8988T (cell line): ENCODE measurements around the gene LTBR.
A peak's percentile ranks its signal among the peaks of the same experiment; 100 is the strongest.
"Not testable (repeated sequence)": the region's sequence is repeated elsewhere in the genome, so short reads cannot be mapped to it uniquely, and the experiment has no call there.

Source experiments
- DNase-seq: peaks from one replicate; pipeline ENCODE4 v3.0.0; 2011

LTBR gene

DNA sequence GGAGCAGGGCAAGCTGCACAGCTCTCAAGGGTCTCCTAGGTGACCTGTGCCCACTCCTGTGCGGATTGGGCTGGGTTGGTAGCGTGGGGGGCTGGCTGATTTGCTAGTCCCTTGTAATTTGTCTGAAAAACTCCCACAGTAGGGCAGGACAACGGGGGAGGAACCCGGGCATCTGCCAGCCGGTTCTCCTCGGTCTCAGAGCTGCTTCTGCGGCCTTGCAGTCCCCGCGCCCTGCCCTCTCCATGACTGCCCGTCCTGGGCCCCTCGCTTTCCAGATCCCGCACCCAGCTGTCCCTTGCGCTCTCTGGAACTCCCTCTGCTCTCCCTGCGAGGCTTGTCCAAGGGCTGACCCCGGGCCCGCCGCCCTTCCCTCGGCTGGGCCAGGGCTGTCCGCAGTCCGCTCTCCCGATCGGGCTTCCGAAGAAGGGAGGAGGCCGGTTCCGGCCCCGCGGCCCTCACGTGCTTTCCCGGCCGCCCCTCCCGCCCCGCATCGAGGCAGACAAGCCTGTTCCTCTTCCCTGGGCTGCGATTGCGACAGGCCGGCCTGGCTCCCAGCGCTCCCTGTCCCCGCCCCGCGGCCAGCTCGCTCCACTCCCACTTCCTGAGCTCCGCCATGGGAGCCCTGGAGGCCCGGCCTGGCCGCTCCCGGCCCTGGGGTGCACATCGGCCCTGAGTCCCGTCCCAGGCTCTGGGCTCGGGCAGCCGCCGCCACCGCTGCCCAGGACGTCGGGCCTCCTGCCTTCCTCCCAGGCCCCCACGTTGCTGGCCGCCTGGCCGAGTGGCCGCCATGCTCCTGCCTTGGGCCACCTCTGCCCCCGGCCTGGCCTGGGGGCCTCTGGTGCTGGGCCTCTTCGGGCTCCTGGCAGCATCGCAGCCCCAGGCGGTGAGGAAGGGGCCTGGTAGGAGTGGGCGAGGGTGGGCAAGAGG, at the start of gene LTBR:
LTBR (plus strand) TSS at position 591 of the 927 bp plus-strand sequence; CDS start at position 788, 197 bp downstream.
- peak; percentile 77 for DNase-seq

DNA sequence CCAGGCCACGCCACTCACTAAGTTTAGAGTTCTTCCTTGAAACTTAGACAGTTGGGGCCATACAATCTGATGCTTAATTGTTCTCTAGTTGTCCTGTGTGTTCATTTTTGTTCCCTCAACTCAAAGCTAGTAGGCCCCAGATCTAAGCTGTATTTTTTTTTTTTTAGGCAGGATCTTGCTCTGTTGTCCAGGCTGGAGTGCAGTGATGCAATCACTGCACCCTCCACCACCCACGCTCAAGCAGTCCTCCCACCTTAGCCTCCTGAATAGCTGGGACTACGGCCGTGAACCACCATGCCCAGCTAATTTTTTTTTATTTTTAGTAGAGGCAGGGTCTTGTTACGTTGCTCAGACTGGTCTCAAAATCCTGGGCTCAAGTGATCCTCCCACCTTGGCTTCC, 49.6 kb upstream of the LTBR start:
- no peak for DNase-seq

DNA sequence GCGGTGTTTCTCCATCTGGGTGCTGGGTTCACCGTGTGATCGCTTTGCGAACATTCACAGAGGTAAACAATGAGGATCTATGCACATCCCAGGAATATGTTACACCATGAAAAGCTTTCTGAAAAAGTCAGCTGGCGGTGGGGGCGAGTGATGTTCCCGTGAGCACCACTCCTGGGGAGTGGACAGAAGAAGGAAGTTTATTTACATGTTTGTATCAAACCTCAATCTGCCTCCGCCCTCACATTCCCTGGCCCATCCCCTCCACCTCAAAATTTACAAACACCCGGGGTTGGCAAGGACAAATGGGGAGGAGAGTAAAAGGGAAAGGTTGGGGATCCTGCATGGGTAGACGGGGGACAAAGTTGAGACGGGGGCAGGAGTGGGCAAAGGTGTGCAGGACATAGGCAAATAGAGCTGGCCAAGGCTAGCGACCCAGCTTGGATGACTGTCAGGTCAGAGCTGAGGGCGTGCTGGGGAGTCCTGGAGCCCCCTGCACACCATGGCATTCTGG, 49.0 kb upstream of the LTBR start:
- DNase-seq = no peak

DNA sequence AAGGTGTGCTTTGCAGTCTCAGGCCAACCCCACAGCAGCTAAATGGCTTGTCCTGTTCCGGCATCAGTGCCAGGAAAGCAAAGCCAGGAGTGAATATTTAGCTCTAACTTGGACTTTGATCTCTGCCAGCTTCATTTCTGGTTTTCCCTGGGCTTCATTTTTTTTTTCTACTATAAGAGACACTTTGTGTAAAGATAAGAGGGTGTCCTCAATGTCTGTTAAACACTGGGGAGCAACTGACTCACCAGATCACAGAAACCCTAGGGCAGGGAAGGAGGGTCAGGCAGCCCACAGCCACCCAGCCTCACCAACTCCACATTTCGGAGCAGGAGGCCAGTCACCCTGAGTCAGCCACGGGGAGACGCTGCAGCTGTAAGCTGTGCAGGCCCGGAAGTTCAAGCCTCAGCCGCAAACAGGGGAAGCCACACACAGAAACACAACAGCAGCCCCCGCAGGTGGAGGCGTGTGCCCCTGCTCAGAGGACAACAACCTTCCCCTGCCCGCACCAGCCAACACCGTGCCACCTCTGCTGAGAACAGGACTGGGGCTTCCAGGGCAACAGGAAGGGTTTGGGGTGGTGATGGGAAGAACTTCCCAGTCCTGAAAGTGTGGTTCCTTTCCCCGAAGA, 48.4 kb upstream of the LTBR start:
- DNase-seq = no peak

DNA sequence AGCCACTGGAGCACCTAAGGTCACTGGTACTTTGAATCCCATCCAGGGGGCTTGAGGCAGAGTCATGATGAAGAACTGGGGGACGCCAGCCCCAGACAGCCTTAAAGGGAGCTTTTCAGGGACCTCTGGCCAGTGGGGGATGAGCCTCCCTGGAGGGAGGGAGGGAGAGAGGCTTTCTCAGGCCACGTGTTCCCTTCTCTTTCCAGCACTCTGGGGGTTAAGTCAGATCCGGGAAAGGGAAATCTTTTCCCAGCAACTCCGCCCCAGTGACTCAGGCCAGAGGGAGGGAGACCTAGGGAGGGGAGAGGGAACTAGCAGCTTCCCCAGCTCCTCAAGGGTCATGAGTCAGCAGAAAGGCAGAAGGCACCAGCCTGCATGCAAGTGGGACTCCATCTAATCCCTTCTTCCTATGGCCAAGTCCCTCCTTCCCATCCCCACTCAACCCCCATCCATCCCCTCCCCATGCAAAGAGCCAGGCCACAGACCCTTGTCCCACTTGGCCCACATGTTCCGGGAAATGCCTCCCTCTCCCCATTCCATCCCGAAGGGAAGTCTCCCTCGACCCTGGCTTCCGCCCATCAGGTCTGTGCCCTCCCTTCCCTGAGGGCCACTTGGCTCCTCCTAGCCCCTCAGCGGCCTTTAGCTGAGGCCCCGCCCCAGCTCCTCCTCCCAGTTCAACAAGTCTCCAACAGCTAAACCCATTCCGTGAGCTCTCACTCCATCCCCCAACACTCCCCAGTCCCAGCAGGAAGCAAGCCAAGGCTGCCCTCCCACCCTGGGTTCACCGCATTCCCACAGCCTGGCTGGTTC, 47.7 kb upstream of the LTBR start:
- peak; percentile 78 for DNase-seq

DNA sequence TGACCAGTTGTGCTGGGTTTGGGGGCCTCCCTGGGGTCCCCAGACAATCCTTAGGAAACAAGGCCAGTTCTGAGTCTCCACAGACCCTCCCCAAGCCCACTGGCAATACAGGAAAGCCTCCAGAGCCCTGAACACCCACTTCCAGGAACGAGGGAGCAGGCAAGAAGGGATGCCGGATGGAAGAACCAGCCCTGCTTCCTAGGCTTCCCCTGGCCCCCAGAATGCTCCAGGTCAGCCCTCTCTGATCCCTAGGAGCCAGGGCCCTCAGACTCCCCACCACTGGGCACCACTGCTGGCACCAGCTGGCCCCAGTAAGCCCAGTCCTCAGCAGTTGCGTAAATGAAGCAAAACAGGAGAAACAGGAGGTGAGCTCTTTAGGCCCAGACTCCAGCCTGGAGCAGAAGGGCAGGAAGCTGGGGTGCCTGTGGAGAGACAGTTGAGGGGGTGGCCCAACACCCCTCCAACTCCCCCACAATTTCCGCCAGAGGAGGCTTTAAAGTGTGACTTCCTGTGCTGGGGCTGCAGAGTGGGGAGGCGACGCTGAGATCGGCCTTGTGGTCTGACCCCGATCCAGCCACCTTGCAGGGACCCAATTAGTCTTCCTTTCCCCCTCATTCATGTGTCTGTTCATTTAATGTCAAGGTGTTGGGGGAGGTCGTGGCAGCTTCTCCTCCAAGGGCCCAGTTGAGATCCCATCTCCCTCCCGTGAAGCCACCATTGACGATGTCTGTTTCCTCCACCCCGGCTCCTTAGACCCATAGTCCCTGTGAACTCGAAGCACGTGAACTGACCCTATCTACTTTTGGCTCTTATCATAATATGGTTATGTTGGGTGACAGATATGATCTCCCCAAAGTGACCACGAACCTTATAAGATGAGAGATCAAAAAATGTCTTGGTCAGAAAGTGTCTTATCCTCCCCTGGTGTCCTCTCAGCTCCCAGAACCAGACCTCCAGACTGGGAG, 46.8 kb upstream of the LTBR start:
- DNase-seq = no peak

DNA sequence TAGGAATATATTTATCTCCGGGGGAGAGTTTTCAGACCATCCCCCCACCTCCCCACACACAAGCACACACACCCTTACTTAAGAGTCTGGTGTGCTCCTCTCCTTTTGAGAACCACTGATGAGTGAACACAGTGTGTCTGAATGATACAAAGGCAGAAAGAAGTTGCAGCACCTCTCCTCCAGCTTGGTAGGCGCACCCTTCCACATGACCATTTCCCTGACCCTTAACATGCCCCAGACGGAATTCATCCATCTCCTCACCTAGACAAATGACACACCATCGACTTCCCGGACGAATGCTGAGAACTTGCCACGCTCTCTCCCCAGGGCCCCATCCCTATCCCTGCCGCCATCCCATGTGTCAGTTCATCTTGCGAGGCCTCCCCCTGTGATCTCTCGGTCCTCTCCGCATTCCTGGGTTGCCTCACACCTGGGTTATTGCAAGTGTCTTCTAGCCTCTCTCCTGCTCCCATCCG, 46.0 kb upstream of the LTBR start:
- DNase-seq = no peak

DNA sequence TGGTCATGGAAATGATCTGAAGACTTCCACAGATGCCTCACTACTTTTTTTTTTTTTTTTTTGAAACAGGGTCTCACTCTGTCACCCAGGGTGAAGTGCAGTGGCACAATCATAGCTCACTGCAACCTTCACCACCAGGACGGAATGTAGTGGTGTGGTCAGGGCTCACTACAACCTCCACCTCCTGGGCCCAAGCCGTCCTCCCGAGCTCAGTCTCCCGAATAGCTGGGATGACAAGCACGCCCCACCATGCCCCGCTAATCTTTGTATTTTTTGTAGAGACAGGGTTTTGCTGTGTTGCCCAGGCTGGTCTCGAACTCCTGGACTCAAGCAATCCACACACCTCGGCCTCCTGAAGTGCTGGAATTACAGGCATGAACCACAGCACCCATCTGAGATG, 45.4 kb upstream of the LTBR start:
- not testable (repeated sequence) for DNase-seq

DNA sequence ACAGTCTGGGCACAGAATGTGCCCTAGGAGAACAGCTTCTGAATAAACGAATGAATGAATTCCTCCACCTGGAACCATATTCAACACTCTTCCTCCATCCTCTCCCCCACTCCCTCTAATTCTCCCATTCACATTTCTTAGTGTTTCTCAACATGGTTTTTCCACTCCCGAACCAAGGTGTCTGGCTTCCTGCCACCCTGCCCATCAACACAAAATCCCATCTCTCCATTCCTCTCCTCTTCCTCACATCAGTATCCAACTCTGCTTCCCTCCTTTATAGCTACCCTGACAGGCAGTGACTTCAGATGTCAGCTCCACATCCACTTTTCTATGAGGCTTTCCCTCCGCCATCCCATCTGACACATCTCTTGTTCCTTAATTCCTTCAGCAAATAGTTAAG, 45.0 kb upstream of the LTBR start:
- no peak for DNase-seq

DNA sequence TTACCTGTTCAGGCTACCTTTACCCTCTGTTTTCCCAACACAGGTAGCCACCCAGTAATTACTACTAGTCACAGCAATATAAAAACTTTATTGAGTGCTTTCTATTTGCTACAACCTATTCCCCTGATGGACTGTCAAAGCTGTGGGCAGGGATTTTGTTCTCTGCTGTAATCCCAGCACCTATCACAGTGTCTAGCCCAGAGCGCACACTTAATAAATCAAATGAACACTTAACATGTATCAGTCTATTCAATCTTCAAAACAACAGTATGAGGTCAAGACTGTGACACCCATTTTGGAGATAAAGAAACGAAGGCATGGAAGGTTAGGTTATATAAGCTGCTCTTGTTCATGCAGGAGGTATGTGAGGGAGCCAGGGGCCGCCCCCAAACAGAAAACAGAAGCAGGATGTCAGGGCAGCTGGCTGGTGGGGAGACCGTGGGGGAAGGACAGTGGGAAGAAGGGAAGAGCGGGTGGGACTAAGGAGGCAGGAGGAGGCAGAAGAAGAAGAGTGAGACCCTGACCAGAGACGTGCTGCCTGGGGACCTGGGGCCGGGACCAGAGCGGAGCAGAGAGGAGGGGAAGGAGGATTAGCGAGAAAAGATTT, 43.8 kb upstream of the LTBR start:
- DNase-seq = no peak

DNA sequence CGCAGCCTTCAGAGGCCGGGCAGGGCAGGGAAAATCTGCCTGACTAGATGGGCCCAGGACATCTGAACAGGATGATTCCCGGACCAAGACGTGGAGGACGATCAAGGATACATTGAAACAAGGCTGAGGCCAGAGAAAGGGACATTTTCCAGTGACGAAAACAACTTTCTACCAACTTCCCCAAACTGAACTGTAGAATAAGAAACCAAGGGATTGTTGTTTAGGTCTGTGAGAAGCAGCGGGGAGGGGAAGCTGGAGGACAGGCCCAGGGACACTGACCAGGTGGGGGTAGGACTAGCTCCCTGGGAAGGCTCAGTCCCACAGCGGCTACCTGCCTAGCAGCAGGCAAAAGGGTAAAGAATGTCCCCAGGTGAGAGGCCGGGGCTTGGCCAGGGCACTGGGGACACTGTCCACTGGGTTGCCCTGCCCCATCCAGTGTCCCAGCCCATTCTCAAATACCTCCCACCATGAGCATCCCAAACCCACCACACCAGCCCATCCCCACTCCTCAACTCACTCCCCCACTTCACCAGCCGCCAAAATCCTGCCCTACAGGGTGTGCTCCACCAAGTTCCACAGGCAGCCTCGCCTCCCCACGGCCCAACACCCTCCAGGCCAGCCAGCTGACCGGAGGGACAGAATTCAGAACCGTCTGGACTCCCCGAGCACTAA, 43.1 kb upstream of the LTBR start:
- no peak for DNase-seq

DNA sequence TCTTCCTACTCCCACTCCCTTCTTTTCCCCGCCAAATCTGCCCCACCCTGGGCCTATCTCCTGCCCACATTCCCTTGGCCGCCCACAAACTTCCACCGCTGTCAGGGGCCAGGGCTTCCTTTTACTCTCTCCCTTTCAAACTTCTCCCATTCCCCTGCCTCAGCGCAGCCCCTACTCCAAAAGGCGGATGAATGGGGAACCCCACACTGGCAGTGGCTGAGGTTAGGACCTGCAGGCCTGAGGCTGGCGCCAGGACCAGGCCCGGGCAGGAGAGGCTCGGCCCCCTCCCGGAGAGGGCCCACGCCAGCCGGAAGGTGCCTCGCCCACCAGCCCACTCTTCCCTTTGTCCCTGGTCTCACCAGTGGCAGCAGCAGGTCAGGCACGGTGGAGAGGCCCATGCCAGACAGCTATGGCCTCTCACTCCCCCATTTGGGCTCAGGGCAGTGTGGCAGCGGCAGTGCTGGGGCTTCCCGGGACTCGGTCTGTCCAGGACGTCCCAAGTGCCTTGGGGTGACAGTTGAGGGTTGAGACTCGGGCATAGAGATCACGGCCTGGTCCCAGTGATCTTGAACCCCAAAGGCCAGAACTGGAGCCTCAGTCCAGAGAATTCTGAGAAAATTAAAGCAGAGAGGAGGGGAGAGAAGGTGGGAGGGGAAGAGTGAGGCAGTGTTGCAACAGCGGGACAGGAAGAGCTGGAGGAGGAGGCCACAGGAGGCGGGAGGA, 42.4 kb upstream of the LTBR start, which contains the start of gene TNFRSF1A:
TNFRSF1A (minus strand) TSS at position 660 of the 723 bp plus-strand sequence; CDS start at position 398, 262 bp downstream.
- no peak for DNase-seq

DNA sequence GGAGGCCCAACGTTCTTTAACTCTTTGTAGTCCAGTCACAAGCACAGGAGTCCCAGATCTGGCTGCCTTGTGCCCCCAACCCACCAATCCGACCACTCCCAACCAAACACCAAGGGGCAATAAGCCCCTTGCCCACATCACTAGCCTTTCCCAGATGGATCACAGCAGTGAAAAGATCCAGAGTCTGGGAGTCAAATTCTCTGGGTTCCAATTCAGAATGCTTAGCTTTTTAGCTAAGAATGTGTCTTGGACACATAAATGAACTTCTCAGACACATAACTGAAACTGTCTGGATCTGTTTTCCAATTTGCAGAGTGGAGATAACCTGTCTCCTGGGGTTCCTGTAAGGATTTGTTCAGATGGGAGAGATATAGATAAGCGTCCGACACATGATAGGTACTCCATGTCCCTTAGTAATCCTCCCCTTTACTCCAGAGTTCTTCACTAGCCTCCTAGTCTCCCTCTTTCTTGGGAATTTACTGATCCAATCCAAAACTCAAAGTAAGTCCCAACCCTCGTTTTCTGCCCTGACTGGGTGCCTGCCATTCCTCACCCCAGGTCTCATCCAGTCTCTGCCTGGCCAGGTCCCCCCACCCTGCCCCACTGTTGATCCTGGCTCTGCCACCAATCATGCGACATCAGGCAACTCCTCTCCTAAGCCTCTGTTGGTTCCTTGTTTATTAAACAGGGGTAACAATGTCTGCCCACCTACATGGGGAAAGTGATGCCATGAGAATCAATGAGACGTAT, 41.6 kb upstream of the LTBR start:
- no peak for DNase-seq

DNA sequence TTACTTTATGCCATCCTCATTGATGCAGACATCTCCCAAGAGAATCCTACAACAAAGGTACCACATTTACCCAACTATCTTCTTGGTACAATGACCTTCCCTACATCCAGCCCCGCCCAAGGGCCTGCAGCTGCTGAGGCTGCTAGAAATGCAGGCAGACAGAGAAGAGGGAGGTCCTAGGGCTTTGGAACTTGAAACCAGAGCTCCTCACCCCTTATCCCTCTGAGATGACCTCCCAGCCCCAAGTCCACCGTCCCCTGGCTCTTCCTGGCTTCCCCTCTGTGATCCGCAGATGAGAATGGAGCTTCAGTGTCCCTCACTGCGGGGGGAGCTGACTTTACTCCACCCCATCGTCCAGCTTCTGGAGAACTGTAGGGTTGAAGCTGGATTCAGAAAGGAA, 40.4 kb upstream of the LTBR start:
- no peak for DNase-seq

DNA sequence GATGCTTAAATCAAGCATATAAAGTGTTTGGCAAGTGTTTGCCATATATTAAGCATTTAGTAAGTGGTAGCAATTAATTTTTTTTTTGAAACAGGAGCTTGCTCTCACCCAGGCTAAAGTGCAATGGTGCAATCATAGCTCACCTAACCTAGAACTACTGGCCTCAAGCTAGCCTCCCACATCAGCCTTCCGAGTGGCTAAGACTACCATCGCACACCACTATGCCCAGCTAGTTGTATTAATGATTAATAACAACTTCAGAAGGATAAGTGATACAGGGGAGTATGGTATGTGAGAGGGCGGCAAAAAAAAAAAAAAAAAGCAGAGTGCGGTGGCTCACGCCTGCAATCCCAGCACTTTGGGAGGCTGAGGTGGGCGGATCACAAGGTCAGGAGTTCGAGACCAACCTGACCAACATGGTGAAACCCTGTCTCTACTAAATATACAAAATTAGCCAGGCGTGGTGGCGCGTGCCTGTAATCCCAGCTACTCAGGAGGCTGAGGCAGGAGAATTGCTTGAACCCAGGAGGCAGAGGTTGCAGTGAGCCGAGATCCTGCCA, 39.8 kb upstream of the LTBR start:
- not testable (repeated sequence) for DNase-seq

DNA sequence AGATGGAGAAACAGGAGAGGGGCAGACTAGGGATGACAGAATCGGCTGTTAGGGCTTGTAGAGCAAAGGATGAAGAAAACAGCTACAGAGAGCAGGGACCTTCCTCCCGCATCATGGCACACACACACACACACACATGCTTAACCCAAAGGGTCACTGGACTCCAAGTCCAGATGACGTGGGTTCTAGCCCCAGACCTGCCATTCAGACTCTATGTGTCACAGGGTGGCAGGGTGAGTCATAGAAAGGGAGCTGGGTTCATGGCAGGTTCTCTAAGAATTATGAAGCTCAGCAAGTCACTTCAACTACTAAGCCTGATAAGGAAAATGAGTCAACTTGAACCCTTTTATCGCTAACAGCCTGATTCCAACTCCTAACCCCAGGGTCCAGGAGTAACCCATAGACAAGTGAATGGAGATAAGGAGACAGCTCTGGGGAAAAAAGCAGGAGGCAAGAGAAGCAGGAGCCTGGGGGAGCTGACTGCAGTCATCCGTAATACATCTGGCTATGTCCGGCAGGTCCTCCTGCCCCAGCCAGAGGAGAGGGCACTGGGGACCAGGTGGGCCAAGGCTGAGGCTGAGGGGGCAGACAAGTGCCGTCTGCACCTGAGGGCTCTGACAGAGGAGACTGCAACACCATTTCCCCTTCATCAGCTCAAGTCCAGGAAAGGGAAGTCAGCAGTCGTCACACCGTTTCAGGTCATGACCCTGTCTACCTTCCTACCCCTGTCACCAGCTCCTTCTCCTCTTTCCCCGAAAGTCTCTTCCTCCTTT, 38.5 kb upstream of the LTBR start:
- no peak for DNase-seq

DNA sequence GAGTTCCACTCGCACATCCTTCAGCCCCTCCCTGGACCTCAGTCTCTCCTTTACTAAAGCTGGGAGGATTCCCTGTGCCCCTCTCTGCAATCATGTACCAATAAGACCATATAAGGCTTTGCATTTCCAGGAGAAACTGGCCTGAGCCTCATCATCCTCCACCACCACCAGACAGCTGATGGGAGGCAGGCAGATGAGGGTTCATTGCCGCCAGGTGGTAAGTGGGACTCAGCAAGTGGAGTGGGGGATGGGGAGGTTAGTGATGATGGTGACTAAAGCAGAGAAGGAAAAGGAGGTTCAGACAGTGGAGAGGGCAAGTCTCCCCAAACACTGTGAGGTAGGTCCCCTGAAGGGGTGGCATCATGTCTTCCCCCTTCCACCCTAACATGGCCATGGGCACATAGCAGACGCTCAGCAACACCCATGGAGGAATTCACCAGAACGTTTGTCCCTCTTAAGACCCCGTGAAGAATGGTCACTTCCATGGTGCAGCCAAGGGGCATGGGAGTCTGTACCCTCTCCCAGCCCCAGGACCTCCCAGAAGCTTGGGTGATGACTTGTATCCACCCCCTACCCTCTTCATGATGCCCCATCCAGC, 37.6 kb upstream of the LTBR start:
- no peak for DNase-seq

DNA sequence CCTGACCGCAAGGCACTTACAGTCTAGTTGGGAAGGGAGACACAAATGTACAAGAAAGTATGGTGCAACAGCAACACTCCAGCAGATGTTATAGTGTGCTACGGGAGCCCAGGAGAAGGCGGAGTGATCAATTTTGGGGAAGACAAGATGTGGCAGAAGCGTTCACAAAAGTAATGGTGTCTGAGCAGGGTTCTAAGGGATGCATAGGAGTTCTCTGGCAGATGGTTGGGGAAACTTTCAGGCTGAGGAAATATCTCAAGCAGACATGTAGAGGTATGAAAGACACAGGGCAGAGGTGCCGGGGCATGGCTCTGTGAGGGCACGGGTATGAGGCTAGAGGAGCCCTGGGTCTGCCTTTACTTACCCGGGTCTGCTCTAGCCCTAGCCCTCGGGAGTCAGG, 37.0 kb upstream of the LTBR start:
- no peak for DNase-seq
